Stimulated activated CD4-positive, alpha-beta T cell treated with anti-CD3 and anti-CD28 coated beads, Interleukin-12 subunit alpha, Interleukin-12 subunit beta, amount 100 ng/mL, for 48 hours (primary cell): ENCODE measurements around the gene PLEKHG4B.

Source experiments
- DNase-seq, 3 donors: peaks; one replicate each; pipeline ENCODE4 v3.0.0-alpha.2; 2020; ENCODE audit warnings: low read depth in 2 of 3, low spot score in 1 of 3

PLEKHG4B gene

GRCh38 chr5:167982-168660 lies 76.2 kb downstream of the PLEKHG4B start:
- no peak for DNase-seq

DNA sequence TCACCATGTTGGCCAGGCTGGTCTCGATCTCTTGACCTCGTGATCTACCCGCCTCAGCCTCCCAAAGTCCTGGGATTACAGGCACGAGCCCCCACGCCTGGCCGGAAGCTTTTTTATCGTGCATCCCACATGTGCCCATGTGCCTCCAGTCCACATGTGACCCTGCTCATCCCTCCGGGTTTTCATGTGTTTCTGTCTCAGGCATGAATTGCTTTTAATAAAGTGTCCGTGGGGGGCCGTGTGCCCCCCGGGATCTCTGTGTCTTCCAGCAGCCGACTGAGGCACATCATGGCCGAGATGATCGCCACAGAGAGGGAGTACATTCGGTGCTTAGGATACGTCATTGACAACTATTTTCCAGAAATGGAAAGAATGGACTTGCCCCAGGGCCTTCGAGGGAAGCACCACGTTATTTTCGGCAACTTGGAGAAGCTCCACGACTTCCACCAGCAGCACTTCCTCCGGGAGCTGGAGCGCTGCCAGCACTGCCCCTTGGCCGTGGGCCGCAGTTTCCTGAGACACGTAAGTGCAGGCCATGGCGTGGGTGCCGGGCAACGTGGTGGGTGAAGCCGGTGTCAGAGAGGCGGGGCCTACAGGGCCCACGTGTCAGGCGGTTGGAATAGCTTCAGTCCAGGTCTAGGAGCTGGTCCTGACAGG lies 77.2 kb downstream of the PLEKHG4B start:
- DNase-seq = no peak

DNA sequence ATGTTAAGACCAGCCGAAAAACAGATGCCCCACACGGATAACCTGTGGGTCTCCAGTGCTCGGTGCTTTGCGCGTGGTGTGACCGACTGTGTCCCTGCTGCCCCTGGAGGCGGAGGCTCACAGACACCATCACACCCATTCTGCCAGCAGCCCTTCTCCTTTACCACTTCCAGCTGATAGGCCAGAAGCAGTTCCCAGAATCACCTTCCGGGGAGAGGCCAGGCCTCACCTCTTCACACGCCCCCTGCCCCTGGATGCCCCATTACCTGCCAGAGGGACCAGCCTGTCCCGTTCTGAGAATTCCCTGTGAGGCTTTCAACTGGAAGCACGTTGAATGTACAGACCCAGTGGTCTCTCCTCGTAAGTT lies 77.7 kb downstream of the PLEKHG4B start:
- DNase-seq = no peak

DNA sequence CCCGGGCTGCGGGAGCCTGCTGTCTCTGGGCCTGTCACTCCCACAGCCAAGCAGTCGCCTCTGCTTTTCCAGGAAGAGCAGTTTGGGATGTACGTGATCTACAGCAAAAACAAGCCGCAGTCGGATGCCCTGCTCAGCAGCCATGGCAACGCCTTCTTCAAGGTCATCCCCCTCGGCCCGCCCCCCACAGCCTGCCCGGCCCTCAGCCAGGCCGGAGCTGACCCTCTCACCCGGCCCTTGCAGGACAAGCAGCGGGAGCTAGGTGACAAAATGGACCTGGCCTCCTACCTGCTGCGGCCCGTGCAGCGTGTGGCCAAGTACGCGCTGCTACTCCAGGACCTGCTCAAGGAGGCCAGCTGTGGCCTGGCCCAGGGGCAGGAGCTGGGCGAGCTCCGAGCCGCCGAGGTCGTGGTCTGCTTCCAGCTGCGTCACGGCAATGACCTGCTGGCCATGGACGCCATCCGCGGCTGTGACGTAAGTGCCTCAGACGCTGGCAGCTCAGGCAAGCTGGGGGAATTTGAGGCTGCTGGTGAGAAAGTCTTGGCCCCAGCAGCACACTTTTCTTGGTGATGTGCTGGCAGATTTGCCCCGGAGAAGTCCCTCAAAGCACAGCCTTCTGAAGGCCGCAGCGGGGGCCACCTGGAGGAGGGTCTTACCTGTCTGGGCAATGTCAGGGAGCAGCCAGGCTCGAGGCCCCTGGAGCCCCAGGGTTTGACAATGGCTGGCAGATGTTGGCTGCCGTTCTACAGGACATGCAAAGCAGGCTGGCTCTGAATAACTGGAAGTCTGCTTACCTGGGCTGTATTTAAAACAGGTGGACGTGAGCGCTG lies 79.2 kb downstream of the PLEKHG4B start:
- DNase-seq = no peak

- DNase-seq = no peak
Measured at GRCh38 chr5:171801-172331, 79.9 kb downstream of the PLEKHG4B start.

DNA sequence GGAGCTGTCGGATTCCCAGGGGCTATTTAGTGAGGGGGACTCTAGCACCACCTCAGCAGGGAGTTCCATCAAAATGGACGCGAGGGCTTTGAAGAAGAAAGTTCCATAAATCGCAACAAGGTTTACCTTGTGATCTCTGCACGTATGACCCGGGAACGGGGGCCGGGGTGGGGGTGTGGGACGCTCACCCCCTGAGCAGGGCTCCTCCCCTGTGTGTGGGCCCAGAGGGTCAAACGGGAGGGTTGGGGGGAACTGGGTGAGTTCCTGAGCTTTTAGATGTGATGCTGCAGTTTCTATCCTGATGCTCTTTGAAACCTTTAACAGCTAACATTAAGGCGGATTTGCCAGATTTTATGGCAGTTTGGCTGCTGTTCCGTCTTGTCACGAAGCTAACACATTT lies 80.5 kb downstream of the PLEKHG4B start:
- no peak for DNase-seq

GRCh38 chr5:172841-173251 lies 80.9 kb downstream of the PLEKHG4B start:
- DNase-seq = no peak

- no peak for DNase-seq
Measured at GRCh38 chr5:173392-174290, 81.7 kb downstream of the PLEKHG4B start.

DNA sequence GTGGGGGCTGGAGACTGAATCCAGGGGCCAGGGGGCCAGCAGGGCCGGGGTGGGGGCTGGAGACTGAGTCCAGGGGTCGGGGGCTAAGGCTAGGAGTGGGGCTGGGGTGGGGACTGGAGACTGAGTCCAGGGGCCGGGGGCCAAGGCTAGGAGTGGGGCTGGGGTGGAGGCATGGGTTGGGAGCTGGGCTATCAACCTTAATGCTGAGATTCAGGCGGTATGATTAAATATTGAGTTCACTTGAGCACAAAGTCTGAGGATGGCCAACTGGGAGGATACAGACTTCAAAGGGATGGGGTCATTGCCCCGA lies 82.3 kb downstream of the PLEKHG4B start:
- no peak for DNase-seq

DNA sequence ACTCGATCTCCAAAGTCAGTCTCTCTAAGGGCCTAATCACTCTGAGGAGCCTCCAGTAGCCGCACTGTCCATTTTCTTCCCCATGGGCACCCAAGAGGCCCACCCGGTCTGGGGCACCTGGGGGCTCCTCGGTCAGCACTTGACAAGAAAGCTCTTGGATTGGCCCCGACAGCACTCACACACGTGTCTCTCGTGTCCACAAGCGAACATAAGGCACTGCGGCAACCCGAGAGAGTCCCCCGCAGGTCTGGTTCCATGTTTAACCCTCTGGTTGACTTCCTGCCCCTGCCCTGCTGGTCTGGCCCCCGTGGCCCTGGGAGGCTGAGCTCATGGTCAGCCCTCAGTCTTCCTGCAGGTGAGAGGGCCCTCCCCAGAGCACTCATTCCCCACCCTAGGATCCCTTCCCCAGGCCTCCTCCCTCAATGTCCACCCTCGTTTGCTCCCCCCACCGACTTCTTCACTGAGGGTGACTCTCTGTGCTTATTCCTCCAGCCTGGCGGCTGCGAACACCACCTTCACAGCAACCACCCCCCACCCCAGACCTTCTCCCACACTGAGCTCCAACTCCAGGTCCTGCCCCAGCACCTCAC lies 83.0 kb downstream of the PLEKHG4B start:
- DNase-seq = no peak

GRCh38 chr5:176296-176823 lies 84.4 kb downstream of the PLEKHG4B start:
- DNase-seq = no peak

DNA sequence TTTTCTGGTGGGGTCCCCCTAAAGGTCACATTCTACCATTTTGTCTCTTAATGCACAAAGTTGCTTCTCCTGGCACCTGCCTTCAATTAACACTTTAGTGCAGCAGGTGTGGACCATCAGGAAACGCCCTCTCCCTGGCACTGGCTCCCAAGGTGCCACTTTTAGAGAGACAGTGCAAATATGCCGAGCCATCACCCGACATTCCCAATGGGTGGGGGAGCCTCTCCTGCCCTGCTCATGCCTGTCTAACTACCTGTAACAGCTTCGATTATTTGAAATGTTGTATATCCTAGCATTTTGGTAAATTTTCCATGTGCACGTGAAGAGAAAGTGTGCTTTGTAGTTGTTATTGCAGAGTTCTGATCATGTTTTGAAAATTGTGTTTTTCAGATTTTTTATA lies 86.1 kb downstream of the PLEKHG4B start:
- DNase-seq = no peak

GRCh38 chr5:179401-179800 lies 87.4 kb downstream of the PLEKHG4B start:
- no peak for DNase-seq

GRCh38 chr5:180286-180918 lies 88.4 kb downstream of the PLEKHG4B start:
- no peak for DNase-seq

- DNase-seq = no peak
Measured at GRCh38 chr5:181160-181559, 89.2 kb downstream of the PLEKHG4B start.

- no peak for DNase-seq
Measured at GRCh38 chr5:181566-181965, 89.6 kb downstream of the PLEKHG4B start.

GRCh38 chr5:182126-182525 lies 90.2 kb downstream of the PLEKHG4B start:
- no peak for DNase-seq

GRCh38 chr5:184471-184870 lies 92.5 kb downstream of the PLEKHG4B start:
- DNase-seq = no peak

- DNase-seq = no peak
Measured at GRCh38 chr5:185095-186070, 93.4 kb downstream of the PLEKHG4B start.
